ENCODE data around the gene TPST2. TPM values are rescaled to one million over a fixed set of nuclear protein-coding genes. Genes with fewer than 3 reads are reported as not detected.

TPST2 gene
- total and polyA plus RNA-seq, 9 of the 15 experiments (the other 6 are each of a cell fraction or from before 2014, with no cell fraction given) = 14.2 to 123 (median 60.1) TPM

GRCh38 chr22:26617271-26618199 is 27.6 kb upstream of the TPST2 start, which contains the start of gene CRYBB1 (continued):
- TF ChIP-seq POLR2B (IDR thresholded peaks at IDR 0.05; ENCODE audit: low read depth, partially characterized antibody) = peak; percentile 26
- no peak for TF ChIP-seq MCM5 (IDR thresholded peaks at IDR 0.05; ENCODE audit: low read depth)
- 0 out of 4 replicates have a peak, but pooled peaks of 1 of the 2 experiments have one; percentile 20 for TF ChIP-seq ZNF318 (IDR thresholded peaks at IDR 0.05; ENCODE audit: borderline replicate concordance in 1 of 2, low read depth in 1 of 2)
- peak; percentile 37; a peak in 1 of 4 replicates for TF ChIP-seq ARNT (IDR thresholded peaks at IDR 0.05)
- no peak for TF ChIP-seq CEBPB (tag; IDR thresholded peaks at IDR 0.05)
- TF ChIP-seq ZBTB11 (CRISPR knock-in tag; IDR thresholded peaks at IDR 0.05) = no peak
- TF ChIP-seq ETS1 (conservative IDR thresholded peaks at IDR 0.05; ENCODE audit: control insufficient read depth, low read depth, low read length) = no peak
- TF ChIP-seq ATF2 (CRISPR knock-in tag; IDR thresholded peaks at IDR 0.05) = no peak
- no peak; the same call in 1 of the 2 replicates for TF ChIP-seq POLR2A (conservative IDR thresholded peaks at IDR 0.05)
- TF ChIP-seq PPARD (CRISPR knock-in tag; IDR thresholded peaks at IDR 0.05) = no peak
